Fibroblast of mammary gland (primary cell): ENCODE measurements around the gene TTL.
"Not testable (repeated sequence)": the region's sequence is repeated elsewhere in the genome, so short reads cannot be mapped to it uniquely, and the experiment has no call there.

Experiments used
- DNase-seq: peaks from one replicate; pipeline ENCODE4 v3.0.0-alpha.2; 2010; ENCODE audit warnings: low read depth
- H3K4me3 ChIP-seq: 2 replicates; pipeline ENCODE4 v1.5.1; 2011; ENCODE audit warnings: low read depth, mild to moderate bottlenecking, low read length, moderate library complexity; ENCODE audit not compliant: control insufficient read depth
- TF ChIP-seq, protein P1 (sequence below): conservative IDR thresholded peaks from 2 replicates; pipeline ENCODE4 v1.5.1; 2011; ENCODE audit warnings: low read depth, low read length, inconsistent platforms; ENCODE audit not compliant: control insufficient read depth, insufficient read depth

TTL gene

DNA sequence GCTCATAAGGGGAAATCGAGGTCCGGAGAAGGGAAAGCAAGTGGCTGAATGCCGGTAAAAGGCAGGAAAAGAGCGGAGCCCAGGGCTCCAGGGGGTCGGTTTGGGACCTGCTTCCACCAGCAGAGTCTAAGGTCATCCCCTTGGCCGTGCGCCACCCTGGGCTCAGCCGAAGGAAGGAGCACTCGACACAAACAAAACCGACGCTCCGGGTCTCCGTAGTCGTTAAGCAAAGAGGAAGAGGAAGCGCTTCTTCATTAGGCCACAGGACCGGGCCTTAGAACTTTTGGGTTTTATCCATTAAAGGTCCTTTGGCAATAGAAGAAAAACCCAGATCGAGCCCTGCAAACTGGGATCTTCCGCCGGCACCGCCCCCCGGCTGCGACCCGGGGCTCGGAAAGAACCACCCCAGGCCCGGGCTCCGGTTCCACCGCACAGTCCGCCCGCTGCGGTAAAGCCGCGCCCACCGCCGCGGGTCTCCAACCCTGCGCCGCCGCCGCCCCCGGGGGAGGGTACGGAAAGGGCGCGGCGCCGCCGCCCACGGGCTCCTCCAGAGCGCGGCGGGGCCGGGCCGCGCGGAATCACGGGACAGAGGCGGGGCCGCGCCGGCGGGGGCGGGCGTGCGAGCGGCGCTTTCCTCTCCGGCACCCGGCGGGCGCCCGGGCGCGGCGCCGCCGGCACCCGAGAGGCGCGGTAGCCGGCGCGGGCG lies at the start of gene TTL:
Gene TTL (plus strand): TSS at position 629 of the 706 bp plus-strand sequence. CDS start 189 bp downstream, outside the sequence.
- TF ChIP-seq, protein P1, sequence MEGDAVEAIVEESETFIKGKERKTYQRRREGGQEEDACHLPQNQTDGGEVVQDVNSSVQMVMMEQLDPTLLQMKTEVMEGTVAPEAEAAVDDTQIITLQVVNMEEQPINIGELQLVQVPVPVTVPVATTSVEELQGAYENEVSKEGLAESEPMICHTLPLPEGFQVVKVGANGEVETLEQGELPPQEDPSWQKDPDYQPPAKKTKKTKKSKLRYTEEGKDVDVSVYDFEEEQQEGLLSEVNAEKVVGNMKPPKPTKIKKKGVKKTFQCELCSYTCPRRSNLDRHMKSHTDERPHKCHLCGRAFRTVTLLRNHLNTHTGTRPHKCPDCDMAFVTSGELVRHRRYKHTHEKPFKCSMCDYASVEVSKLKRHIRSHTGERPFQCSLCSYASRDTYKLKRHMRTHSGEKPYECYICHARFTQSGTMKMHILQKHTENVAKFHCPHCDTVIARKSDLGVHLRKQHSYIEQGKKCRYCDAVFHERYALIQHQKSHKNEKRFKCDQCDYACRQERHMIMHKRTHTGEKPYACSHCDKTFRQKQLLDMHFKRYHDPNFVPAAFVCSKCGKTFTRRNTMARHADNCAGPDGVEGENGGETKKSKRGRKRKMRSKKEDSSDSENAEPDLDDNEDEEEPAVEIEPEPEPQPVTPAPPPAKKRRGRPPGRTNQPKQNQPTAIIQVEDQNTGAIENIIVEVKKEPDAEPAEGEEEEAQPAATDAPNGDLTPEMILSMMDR: no peak
- peak within 1 kb of the TSS; percentile 83 for H3K4me3 ChIP-seq
- peak; percentile 54 for DNase-seq

DNA sequence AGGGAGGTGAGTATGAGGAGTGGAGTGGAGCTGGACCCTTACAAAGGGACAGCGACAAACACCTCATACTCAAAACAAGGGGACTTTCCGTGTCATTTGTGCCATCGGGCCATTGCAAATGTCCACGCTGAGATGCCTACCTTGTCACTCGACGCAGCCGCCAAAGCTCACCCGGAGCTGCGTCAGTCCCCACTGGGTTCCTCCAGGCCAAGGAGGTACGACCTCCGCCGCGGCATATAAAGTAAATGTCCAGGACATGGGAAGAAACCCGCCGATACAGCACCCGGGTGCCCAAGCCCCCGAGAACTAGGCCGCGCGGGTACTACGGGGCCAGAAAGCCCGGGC lies 49.6 kb upstream of the TTL start:
- not testable (repeated sequence) for DNase-seq
- H3K4me3 ChIP-seq: peak overlapping the region; percentile 55

DNA sequence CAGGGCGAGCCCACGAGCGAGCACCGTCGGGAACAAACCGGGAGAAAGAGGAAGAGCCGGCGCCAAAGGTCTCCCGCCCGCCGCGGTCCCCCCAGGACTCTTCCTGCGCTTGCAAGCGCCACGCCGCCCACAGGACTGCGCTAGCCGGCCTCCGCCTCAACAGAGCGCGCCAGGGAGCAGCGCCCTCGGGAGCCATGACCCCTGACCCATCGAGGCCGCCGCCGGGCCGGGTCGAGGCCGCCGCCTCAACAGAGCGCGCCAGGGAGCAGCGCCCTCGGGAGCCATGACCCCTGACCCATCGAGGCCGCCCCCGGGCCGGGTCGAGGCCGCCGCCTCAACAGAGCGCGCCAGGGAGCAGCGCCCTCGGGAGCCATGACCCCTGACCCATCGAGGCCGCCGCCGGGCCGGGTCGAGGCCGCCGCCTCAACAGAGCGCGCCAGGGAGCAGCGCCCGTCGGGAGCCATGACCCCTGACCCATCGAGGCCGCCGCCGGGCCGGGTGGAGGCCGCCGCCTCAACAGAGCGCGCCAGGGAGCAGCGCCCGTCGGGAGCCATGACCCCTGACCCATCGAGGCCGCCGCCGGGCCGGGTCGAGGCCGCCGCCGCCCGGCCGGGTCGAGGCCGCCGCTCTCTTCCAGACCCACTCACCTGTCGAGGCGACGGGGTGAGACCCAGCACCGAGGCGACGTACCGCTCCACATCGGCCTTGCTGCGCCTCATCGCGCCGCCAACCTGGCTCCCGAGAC lies 49.0 kb upstream of the TTL start:
- peak; percentile 29 for DNase-seq
- H3K4me3 ChIP-seq: peak overlapping the region; percentile 55

DNA sequence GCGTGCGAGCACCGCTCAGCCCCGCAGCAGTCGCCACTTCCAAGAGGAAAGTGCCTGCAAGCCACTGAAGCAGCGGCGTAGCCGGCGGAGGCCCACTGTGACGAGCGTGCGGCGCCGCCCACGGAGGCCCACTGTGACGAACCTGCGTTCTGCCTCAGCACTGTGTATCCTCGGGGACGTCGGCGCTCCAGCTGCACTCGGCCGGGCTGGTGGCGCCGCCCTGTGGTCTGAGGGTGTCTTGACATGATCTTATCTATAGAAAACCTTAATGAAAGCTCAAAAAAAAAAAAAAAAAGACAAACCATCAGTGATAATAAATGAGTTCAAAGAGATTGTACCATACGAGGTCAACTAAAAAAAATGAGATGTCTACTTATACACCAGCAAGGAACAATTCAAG lies 48.5 kb upstream of the TTL start, which contains the start of gene RGPD8:
Gene RGPD8 (minus strand): TSS at position 166 of the 400 bp plus-strand sequence. CDS start 192 bp downstream, outside the sequence.
- DNase-seq: peak; percentile 78

DNA sequence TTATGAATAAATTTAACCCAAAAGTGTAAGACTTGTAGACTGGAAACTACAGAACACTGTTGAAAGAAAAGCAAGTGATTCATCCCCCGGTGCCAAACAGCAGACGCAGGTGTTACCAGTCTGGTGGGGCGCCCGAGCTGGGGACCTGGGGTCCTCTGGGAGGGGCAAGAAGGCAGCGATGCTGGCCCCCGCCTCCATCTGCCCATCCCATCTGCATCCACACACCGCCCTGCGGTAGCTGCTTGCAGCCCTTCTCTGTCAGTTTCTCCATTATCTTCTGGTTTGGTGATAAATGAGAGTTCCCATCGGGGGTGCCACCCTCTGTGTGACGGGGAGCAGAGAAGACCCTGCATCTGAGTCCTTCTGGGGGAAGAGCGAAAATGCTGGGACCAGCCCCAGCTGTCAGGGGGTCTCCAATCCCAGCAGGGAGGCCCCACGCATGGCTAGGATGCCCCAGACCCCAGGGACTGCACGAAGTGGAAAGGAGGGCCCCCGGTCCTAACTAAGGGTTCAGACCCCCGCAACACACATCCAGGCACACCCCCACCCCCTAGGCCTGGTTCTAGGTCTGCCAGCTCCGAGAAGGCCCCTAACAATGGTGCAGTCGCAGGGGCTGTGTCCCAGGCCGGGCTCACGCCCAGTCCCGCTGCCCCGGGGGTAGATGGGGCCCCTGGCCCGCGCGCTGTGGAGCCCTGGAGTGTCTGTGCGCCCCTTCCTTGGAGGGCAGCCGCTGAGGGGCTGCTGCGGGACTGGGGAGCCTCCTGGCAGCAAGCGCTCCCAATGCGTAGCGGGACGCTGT lies 47.8 kb upstream of the TTL start:
- DNase-seq: no peak
- H3K4me3 ChIP-seq: no peak overlapping the region
- TF ChIP-seq, protein P1: no peak

More for the DNA sequence above, 48.5 kb upstream of the TTL start, which contains the start of gene RGPD8:
- TF ChIP-seq, protein P1: peak; percentile 41
- H3K4me3 ChIP-seq: peak within 1 kb of the TSS; percentile 55

DNA sequence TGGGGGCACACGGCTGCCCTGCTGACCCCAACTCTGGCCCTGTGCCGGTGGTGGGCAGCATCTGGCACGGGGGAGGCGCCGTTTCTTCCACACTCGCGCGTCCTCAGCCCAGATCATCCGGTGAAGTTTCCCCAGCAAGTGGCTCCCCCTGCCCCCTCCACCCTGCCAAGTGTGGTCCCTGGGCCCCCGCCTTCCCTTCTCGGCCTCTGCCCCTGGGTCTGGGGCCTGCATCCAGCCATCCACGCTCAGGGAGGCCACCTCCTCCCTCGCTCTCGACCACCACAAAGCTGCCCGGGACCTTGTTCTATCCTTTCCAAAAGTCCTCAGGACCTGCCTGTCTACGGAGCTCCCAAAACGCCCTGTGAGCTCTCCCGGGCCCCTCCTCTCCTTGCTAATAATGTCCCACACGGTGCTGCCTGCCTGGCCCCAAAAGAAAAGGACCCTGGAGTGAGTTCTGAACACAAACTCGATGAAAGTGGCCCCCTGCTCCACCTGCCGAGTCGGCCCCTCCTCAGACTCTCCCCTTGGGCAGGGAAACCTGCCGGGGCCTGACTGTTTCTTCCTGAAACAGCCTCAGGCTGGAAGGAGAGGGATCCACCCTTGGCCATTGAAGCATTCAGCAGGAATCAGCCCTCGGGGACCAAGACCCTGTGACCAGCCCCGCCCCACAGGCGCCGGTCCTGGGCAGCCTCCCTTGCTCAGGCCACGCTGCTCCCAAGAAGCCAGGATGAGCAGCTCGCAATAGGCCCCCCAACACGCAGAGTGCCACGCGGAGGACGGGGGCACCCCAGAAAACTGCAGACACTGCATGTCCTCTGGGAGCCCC lies 46.9 kb upstream of the TTL start:
- not testable (repeated sequence) for DNase-seq, H3K4me3 ChIP-seq

DNA sequence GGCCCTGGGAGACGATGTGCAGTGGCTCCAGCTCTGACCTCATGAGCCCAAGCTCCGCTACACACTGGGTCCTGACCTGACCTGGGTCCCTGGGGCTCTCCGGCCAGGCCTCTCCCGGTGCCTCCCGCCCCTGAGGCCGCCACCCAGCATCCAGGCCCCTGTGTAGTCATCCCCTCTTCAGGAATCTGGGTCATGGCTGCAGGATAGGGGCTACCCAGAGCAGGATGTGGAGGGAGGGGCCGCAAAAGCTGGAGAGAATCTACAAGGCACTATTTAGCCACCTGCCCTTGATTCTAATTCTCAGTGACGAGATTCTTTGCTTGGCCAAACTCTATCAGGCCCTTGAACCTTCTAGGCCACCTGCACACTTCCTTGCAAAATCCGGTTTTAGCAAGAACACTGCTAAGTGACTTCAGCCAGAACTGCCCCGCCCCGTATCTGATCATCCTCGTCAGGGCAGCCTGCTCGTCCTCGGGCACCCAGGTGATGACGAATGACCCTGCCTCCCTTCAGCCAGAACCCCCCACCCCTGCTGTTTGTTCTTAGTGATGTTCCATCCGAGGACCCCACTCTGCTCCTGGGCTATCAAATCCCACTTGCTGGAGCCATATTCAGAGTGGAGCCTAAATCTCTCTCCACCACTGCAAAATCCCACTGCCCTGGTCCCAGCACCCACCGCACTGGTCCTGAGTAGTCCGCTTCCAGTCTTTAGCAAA lies 46.1 kb upstream of the TTL start:
- not testable (repeated sequence) for H3K4me3 ChIP-seq, DNase-seq

DNA sequence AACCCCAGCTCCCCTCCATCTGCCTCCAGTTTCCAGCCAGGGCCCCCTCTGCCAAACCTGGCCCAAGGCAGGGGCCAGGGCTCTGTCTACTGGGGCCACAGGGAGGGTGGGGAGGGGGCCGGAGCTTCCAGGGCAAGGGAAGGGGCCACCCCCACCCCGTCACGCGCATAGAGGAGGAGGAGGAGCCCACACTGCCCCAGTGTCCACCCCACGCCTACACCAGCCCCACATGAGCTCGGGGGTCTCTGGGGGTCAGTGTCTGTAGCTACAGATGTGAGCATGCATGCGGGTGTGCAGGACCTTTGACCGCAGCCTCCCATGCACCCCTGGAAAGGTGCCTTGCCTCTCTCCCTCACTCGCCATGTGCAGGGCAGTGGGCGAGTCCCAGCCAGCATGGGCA lies 45.0 kb upstream of the TTL start:
- DNase-seq: not testable (repeated sequence)

DNA sequence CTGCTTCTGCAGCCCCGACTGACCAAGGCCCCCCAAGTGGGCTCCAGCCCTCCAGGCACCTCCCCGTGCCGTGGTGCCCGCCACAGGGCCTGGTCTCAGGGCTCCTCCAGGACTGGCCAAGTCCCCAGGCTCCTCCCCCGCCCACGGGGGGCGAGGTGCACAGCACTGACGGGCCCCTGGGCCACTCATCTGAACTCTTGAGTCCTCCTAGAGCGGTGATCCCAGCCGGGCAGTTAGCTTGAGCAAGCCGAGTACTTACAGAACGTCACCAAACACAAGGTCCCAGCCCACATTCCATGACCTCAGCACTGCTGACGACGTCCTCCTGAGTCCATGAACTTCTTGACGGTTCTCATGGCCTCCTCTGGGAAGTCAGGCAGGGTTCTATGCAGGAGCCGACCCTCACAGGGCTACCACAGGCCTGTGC lies 44.5 kb upstream of the TTL start:
- peak; percentile 12 for DNase-seq
- not testable (repeated sequence) for H3K4me3 ChIP-seq

More for the DNA sequence above, 45.0 kb upstream of the TTL start:
- not testable (repeated sequence) for H3K4me3 ChIP-seq

DNA sequence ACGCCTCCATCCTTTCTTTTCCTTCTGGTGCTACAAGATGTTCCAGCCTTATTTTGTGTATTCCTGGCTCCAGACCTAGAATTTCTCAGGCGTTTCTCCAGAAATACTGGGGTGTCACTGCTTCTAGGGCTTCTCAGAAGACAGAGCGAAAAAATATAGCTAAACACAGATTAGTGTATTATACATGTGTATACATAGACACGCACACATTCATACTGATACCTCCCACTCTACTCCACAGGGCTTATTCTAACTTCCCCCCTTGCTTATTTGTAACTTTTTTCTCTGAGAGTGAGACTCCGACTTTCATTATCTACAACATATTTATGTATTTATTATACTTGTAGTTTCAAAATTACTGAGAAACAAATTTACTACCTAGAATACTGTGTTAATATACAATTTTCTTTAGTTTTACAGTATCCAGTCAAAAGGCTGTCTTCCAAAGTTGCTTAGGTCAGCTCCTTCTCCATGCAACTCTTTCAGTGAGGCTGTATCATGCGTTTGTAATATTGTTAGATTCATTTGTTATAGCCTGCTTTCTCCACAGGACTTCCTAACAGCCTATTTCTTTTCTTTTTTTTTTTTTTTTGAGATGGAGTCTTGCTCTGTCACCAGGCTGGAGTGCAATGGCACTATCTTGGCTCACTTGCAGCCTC lies 43.2 kb upstream of the TTL start:
- H3K4me3 ChIP-seq: not testable (repeated sequence)

DNA sequence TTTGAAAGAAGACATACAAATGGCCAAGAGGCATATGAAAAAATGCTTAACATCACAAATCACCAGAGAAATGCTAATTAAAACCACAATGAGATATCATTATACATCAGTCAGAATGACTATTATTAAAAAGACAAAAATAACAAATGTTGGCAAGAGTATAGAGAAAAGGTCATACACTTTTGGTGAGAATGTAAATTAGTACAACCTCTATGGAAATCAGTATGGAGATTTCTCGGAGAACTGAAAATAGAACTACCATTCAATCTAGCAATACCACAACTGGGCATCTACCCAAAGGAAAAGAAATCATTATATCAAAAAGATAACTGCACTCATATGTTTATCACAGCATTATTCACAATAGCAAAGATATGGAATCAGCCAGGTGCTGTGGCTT lies 37.7 kb upstream of the TTL start:
- not testable (repeated sequence) for DNase-seq

More for the DNA sequence above, 43.2 kb upstream of the TTL start:
- not testable (repeated sequence) for DNase-seq

More for the DNA sequence above, 37.7 kb upstream of the TTL start:
- not testable (repeated sequence) for H3K4me3 ChIP-seq
